HepG2 (cell line): ENCODE results near the gene TMEM151A. TPM values are rescaled to one million over a fixed set of nuclear protein-coding genes. Genes with fewer than 3 reads are reported as not detected.
A peak's percentile ranks its signal among the peaks of the same experiment; 100 is the strongest.

ENCODE experiments used
- AGO1 ChIP-seq: fragments of 200-400 bp; formaldehyde crosslinking; IDR thresholded peaks from 2 replicates; pipeline ENCODE4 v1.6.1; 2017; ENCODE audit warnings: mild to moderate bottlenecking, low read depth, low read length, moderate library complexity; ENCODE audit not compliant: poor library complexity, severe bottlenecking
- ATF4 ChIP-seq, 2 experiments: fragments of 450-650 bp in 1 of 2; sonication (generic) in 1 of 2; formaldehyde crosslinking; IDR thresholded peaks; 2 replicates each; pipeline versions ENCODE4 v1.5.0 to v1.8.0; 2020 to 2022; ENCODE audit warnings: mild to moderate bottlenecking in 1 of 2, missing genetic modification reagents in 1 of 2
- BCL6 ChIP-seq: IDR thresholded peaks from 2 replicates; pipeline ENCODE4 v1.6.1; 2016; ENCODE audit warnings: missing genetic modification reagents, missing compliant biosample characterization
- CBX1 ChIP-seq: IDR thresholded peaks from one replicate; pipeline ENCODE4 v1.6.1; 2016; ENCODE audit warnings: antibody characterized with exemption, low read depth
- CBX5 ChIP-seq: sonication (generic); formaldehyde crosslinking; IDR thresholded peaks from 2 replicates; pipeline ENCODE4 v1.4.0; 2020; ENCODE audit warnings: missing genetic modification reagents, borderline replicate concordance
- CERS6 ChIP-seq: sonication (generic); formaldehyde crosslinking; IDR thresholded peaks from 2 replicates; pipeline ENCODE4 v1.5.0; 2020; ENCODE audit warnings: missing genetic modification reagents
- FOXK1 ChIP-seq: sonication (generic); formaldehyde crosslinking; IDR thresholded peaks from 2 replicates; pipeline ENCODE4 v1.4.0; 2020; ENCODE audit warnings: low read depth, missing genetic modification reagents, borderline replicate concordance
- MYC ChIP-seq: sonication (generic); formaldehyde crosslinking; IDR thresholded peaks from 2 replicates; pipeline ENCODE4 v1.9.0; 2021; ENCODE audit warnings: missing genetic modification reagents, borderline replicate concordance
- PAWR ChIP-seq: sonication (generic); formaldehyde crosslinking; IDR thresholded peaks from 2 replicates; pipeline ENCODE4 v1.4.0; 2020; ENCODE audit warnings: missing genetic modification reagents, mild to moderate bottlenecking, borderline replicate concordance
- SALL1 ChIP-seq: sonication (generic); formaldehyde crosslinking; IDR thresholded peaks from 2 replicates; pipeline ENCODE4 v1.8.0; 2022; ENCODE audit warnings: mild to moderate bottlenecking, missing genetic modification reagents
- SRSF1 ChIP-seq: fragments of 200-400 bp; formaldehyde crosslinking; optimal IDR thresholded peaks from 2 replicates; pipeline ENCODE3; 2017; ENCODE audit warnings: mild to moderate bottlenecking, low read depth, low read length, moderate library complexity
- YY1 ChIP-seq: IDR thresholded peaks from 2 replicates; pipeline ENCODE4 v1.6.1; 2011; ENCODE audit warnings: low read length, low read depth, moderate library complexity, mild to moderate bottlenecking; ENCODE audit not compliant: insufficient read depth, insufficient replicate concordance
- ZFAT ChIP-seq: sonication (generic); formaldehyde crosslinking; conservative IDR thresholded peaks from 2 replicates; pipeline ENCODE4 v1.8.1; 2023; ENCODE audit warnings: missing genetic modification reagents, inconsistent platforms
- ZNF446 ChIP-seq: sonication (generic); formaldehyde crosslinking; IDR thresholded peaks from 2 replicates; pipeline ENCODE4 v1.5.0; 2020; ENCODE audit warnings: mild to moderate bottlenecking, missing genetic modification reagents
- ZNF552 ChIP-seq: sonication (generic); formaldehyde crosslinking; IDR thresholded peaks from 2 replicates; pipeline ENCODE4 v1.9.0; 2022; ENCODE audit warnings: missing genetic modification reagents, mild to moderate bottlenecking, borderline replicate concordance
- ZNF746 ChIP-seq: sonication (generic); formaldehyde crosslinking; IDR thresholded peaks from 2 replicates; pipeline ENCODE4 v1.8.0; 2022; ENCODE audit warnings: mild to moderate bottlenecking, missing genetic modification reagents
- ZNF747 ChIP-seq: sonication (generic); formaldehyde crosslinking; IDR thresholded peaks from 2 replicates; pipeline ENCODE4 v1.8.1; 2023; ENCODE audit warnings: missing genetic modification reagents, mild to moderate bottlenecking, borderline replicate concordance
- ZSCAN25 ChIP-seq: sonication (generic); formaldehyde crosslinking; IDR thresholded peaks from 2 replicates; pipeline ENCODE4 v1.8.0; 2022; ENCODE audit warnings: mild to moderate bottlenecking, missing genetic modification reagents
- polyA plus RNA-seq, 8 experiments: library from polyadenylated mRNA; depleted of rRNA in 3 of 8; stranded (reverse) in 7 of 8; unstranded in 1 of 8; fragments of >200 nt; fragmentation: Illumina TruSeq in 4 of 8; extraction: Trizol in 4 of 8; gene quantifications; 2 replicates each; pipeline versions ENCODE4 v1.2.1 to v1.2.3, GENCODE V29; 2011 to 2016; ENCODE audit warnings: low read depth in 4 of 8, missing spikeins in 1 of 8, mixed read lengths in 1 of 8; ENCODE audit not compliant: insufficient read depth in 1 of 8
- total RNA-seq, 5 experiments: library from RNA; depleted of rRNA; stranded (reverse); fragments of >200 nt; fragmentation: Illumina TruSeq; extraction: Trizol; gene quantifications; 2 replicates each; pipeline ENCODE4 v1.2.3, GENCODE V29; 2016; ENCODE audit warnings: low read depth in 1 of 5
- TF ChIP-seq, protein P1 (sequence below): fragments of 450-650 bp; IDR thresholded peaks from 2 replicates; pipeline ENCODE4 v1.6.1; 2017
- TF ChIP-seq, protein P2 (sequence below): sonication (generic); formaldehyde crosslinking; conservative IDR thresholded peaks from 2 replicates; pipeline ENCODE4 v1.4.0; 2020; ENCODE audit warnings: missing genetic modification reagents

TMEM151A gene
- total and polyA plus RNA-seq, 2 of the 13 experiments (the other 11 are each of a cell fraction or from before 2014, with no cell fraction given): 0.18 to 0.33 TPM

GRCh38 chr11:66336234-66337102, 44.8 kb downstream of the TMEM151A start, which contains the start of gene RIN1 (continued):
- TF ChIP-seq CERS6 (CRISPR knock-in tag): no peak
- TF ChIP-seq ZNF746 (CRISPR knock-in tag): no peak; the same call in 1 of the 2 replicates
- peak; percentile 93 for TF ChIP-seq SALL1 (CRISPR knock-in tag)
- no peak for TF ChIP-seq ATF4 (CRISPR knock-in tag; IDR thresholded peaks at IDR 0.05)
- TF ChIP-seq ZSCAN25: no peak
- no peak; the same call in 1 of the 2 replicates for TF ChIP-seq ZNF747 (CRISPR knock-in tag)
- TF ChIP-seq ZFAT: no peak
- TF ChIP-seq AGO1: peak; percentile 81
- 0 out of 2 replicates have a peak, but pooled peaks have one; percentile 23 for TF ChIP-seq CBX5 (CRISPR knock-in tag)
- TF ChIP-seq, protein P1, sequence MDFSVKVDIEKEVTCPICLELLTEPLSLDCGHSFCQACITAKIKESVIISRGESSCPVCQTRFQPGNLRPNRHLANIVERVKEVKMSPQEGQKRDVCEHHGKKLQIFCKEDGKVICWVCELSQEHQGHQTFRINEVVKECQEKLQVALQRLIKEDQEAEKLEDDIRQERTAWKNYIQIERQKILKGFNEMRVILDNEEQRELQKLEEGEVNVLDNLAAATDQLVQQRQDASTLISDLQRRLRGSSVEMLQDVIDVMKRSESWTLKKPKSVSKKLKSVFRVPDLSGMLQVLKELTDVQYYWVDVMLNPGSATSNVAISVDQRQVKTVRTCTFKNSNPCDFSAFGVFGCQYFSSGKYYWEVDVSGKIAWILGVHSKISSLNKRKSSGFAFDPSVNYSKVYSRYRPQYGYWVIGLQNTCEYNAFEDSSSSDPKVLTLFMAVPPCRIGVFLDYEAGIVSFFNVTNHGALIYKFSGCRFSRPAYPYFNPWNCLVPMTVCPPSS: no peak
- TF ChIP-seq FOXK1 (CRISPR knock-in tag): peak; percentile 42; the same call in 1 of the 2 replicates
- TF ChIP-seq CBX1: peak; percentile 38
- TF ChIP-seq ZNF552 (CRISPR knock-in tag): peak; percentile 62; the same call in 1 of the 2 replicates
- TF ChIP-seq, protein P2, sequence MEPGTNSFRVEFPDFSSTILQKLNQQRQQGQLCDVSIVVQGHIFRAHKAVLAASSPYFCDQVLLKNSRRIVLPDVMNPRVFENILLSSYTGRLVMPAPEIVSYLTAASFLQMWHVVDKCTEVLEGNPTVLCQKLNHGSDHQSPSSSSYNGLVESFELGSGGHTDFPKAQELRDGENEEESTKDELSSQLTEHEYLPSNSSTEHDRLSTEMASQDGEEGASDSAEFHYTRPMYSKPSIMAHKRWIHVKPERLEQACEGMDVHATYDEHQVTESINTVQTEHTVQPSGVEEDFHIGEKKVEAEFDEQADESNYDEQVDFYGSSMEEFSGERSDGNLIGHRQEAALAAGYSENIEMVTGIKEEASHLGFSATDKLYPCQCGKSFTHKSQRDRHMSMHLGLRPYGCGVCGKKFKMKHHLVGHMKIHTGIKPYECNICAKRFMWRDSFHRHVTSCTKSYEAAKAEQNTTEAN: peak; percentile 27; the same call in 1 of the 2 replicates
- TF ChIP-seq MYC (CRISPR knock-in tag): peak; percentile 87
- no peak for TF ChIP-seq PAWR
- TF ChIP-seq SRSF1: peak; percentile 79
- 0 out of 2 replicates have a peak, but pooled peaks have one; percentile 24 for TF ChIP-seq ZNF446 (CRISPR knock-in tag)
- no peak for TF ChIP-seq YY1
- 0 out of 2 replicates have a peak, but pooled peaks have one; percentile 41 for TF ChIP-seq BCL6
